Neutrophil (primary cell): ENCODE data around the gene FLOT1.
A peak's percentile ranks its signal among the peaks of the same experiment; 100 is the strongest.

Source experiments
- H3K27ac ChIP-seq: fragments of 200-600 bp; sonication (generic); 2 replicates; pipeline ENCODE4 v1.5.1; 2016; ENCODE audit warnings: mild to moderate bottlenecking, moderate library complexity
- H3K27me3 ChIP-seq: fragments of 200-600 bp; sonication (generic); 2 replicates; pipeline ENCODE4 v1.6.0; 2016; ENCODE audit warnings: mild to moderate bottlenecking
- H3K36me3 ChIP-seq: fragments of 200-600 bp; sonication (generic); 2 replicates; pipeline ENCODE4 v1.5.1; 2017
- H3K4me1 ChIP-seq, 2 experiments: fragments of 200-600 bp in 1 of 2; sonication (generic) in 1 of 2; 1 replicate in 1 of 2; 2 replicates in 1 of 2; pipeline versions ENCODE4 v1.5.1 to v1.6.1; 2013 to 2016; ENCODE audit warnings: low read depth in 1 of 2, low read length in 1 of 2, mild to moderate bottlenecking in 1 of 2, moderate library complexity in 1 of 2; ENCODE audit not compliant: control insufficient read depth in 1 of 2, insufficient read depth in 1 of 2
- H3K4me3 ChIP-seq, 2 experiments: fragments of 200-600 bp in 1 of 2; sonication (generic) in 1 of 2; 1 replicate in 1 of 2; 2 replicates in 1 of 2; pipeline ENCODE4 v1.5.1; 2013 to 2016; ENCODE audit warnings: low read depth in 1 of 2, low read length in 1 of 2, mild to moderate bottlenecking in 1 of 2, moderate library complexity in 1 of 2
- H3K9me3 ChIP-seq: fragments of 200-600 bp; sonication (generic); 2 replicates; pipeline ENCODE4 v1.5.1; 2016
- TF ChIP-seq, protein P1 (sequence below): fragments of 200-600 bp; sonication (generic); IDR thresholded peaks from 2 replicates; pipeline ENCODE4 v1.5.1; 2016; ENCODE audit warnings: antibody characterized with exemption

Gene FLOT1

DNA sequence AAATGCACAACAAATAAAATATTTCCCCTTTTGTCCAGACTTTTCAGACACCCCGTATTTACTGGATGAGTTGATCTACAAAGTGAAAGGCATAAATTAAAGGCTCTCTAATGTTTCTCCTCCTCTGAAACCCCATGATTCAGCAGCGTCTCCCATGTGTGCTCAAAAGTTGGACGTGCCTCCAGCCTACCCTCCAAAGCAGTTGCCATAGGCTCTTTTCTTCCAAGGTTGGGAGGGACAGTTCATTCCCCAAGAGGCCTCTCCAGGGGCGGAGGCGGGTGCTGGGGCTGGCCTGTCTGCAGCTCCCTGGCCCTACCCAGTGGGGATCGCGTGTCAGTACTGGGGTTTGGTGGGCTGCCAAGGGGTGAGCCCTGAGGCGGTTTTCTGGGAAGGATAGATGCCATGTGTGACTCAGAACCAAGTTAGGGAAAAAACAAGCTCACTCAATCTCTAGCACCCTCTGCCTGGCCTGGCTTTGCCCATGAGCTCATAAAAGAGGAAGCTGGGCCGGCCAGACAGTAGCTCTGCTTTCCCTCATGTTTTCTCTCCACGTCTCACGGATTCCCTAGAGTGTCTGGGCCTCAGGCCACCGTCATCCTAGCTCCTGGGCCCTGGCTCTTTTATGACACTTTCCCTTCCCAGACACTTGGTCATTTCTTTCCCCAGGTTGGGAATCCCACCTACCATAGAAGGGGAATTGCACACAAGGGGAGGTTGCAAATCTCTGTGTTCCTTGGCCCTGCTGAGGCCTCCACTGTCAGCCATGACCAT is 9.9 kb upstream of the FLOT1 start:
- TF ChIP-seq, protein P1, sequence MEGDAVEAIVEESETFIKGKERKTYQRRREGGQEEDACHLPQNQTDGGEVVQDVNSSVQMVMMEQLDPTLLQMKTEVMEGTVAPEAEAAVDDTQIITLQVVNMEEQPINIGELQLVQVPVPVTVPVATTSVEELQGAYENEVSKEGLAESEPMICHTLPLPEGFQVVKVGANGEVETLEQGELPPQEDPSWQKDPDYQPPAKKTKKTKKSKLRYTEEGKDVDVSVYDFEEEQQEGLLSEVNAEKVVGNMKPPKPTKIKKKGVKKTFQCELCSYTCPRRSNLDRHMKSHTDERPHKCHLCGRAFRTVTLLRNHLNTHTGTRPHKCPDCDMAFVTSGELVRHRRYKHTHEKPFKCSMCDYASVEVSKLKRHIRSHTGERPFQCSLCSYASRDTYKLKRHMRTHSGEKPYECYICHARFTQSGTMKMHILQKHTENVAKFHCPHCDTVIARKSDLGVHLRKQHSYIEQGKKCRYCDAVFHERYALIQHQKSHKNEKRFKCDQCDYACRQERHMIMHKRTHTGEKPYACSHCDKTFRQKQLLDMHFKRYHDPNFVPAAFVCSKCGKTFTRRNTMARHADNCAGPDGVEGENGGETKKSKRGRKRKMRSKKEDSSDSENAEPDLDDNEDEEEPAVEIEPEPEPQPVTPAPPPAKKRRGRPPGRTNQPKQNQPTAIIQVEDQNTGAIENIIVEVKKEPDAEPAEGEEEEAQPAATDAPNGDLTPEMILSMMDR: no peak
- peaks cover 4% of the 10 kb centered on the region for H3K27me3 ChIP-seq
- no peaks in the 10 kb centered on the region for H3K9me3 ChIP-seq
- H3K4me3 ChIP-seq: no peak overlapping the region
- H3K27ac ChIP-seq: peak overlapping the region; percentile 22
- peaks cover 14 to 20% of the 10 kb centered on the region in 2 experiments for H3K4me1 ChIP-seq
- no peaks in the 10 kb centered on the region for H3K36me3 ChIP-seq

DNA sequence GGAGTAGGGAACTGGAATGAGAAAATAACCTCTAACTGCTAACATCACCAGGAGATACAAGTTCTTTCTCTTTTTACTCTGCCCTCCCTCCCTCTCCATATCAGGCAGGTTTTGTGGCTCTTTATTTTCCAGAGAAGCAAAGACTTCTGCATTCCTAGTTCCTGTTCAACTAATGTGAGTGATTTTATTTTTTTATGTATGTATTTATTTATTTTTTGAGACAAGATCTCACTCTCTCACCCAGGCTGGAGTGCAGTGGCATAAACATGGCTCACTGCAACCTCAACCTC is 7.8 kb upstream of the FLOT1 start:
- Histone ChIP-seq H3K9me3 (no peaks in the 10 kb centered on the region), H3K4me1 (peaks cover 9 to 20% of the 10 kb centered on the region in 2 experiments), H3K27me3 (peaks cover 4% of the 10 kb centered on the region), H3K36me3 (no peaks in the 10 kb centered on the region), H3K27ac (no peak overlapping the region), H3K4me3 (no peak overlapping the region)
- TF ChIP-seq, protein P1: no peak

DNA sequence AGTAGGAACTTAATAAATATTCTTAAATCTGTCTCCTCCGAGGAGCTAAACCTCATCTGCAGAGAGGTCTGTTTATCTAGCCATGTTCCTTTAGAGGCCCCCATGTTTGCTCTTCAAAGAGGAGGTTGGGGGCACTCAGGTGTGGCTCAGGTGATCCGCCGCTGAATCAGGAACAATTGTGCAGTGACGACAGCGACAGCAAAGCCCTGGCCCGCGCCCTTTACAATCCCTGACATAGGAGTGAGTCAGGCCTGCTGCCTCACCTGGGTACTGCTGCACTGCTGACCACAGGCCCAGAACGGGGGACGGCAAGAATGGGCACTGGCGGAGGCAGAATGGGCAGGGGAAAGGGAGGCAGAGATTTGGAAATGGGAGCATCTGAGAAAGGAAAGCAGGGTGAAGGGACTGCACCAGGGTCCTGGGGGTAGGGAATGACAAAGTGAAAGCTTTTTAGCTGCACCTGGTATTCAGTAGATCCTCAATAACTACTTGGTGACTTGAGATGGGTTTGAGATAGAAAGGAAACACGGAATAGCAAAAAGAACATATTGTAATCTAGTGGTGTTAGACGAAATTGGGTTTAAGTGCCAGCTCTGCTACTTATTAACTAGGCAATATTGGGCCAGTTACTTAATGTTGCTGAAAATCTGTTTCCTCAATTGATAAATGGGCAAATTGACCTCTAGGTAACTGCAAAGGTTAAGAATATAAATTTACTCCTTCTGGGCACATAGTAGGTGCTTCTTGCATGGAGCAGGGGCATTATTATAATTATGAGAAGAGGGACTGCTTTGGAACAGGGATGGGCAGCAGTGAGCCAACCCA is 7.3 kb upstream of the FLOT1 start:
- Histone ChIP-seq H3K4me1 (peaks cover 14 to 26% of the 10 kb centered on the region in 2 experiments), H3K9me3 (no peaks in the 10 kb centered on the region), H3K36me3 (no peaks in the 10 kb centered on the region), H3K4me3 (no peak overlapping the region), H3K27ac (no peak overlapping the region), H3K27me3 (no peaks in the 10 kb centered on the region)
- TF ChIP-seq, protein P1: no peak

DNA sequence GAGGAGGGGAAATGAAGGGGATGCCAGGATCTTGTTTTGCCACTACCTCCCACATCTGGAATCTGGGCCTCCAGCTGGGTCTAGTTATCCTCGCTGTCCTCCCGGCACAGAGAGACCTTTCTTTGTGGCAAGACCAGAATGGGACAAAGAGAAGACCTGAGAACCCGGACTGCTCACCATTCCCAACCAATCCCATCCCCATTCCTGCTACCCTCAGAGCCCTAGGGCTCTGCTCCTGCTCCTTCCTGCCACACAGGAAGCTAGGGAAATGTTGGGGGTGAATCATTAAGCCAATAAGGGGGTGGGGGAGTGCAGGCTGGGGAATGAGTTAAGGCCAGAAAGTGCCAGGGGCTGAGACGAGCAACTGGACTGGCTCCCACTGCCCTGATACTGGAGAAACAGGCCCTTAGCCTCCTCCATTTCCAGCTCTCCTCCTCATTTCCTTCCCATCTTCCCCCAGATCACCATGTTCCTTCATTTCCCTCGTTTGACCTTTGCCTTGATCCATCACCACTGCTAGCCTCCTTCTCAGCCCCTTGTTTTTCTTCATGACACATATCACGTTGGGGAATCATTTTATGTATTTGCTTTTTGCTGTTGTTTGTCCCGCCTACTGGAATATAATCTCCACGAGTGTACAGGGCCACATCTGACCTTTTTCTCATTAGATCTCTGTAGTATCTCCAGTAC is 6.5 kb upstream of the FLOT1 start:
- TF ChIP-seq, protein P1: no peak
- no peaks in the 10 kb centered on the region for H3K36me3 ChIP-seq
- peaks cover 18 to 33% of the 10 kb centered on the region in 2 experiments for H3K4me1 ChIP-seq
- no peaks in the 10 kb centered on the region for H3K27me3 ChIP-seq
- H3K27ac ChIP-seq: no peak overlapping the region
- no peak overlapping the region for H3K4me3 ChIP-seq
- H3K9me3 ChIP-seq: no peaks in the 10 kb centered on the region

DNA sequence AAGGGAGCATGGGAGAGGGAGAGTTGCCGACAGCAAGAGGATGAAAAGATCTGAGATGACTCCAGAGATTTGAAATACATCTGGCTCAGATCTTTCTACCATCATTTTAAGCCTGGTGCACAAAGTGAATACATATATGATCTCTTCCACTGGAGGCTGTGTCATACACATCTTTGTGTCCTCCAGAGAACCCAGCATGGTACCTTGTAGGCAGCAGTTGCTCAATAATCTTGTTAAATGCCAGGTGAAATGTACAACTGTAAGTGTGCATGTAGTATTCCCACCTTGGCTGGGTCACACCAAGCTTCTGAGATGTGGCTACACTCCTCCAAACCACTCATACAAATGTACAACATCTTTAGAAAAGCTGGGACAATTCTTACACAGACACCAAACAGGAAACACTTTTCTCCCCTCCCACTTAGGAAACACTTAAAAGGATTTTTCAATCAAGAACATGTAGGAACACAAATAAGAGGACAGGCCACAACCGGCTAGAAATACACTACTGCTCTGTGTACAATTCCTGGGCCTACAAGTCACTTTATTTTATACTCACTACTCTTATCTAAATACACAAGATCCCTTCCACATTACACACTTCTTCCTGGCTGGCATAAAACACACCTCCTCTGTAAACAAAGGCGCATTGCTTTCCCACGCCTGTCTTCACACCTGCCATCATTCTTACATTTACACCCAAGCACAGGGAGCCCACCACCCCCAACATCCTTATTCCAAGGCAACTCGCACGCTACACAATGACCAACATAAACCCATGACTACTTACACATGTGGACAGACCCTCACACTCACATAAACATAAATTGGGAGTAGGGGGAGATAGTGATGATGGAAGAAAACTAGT is 5.6 kb upstream of the FLOT1 start:
- TF ChIP-seq, protein P1: no peak
- no peak overlapping the region for H3K27ac ChIP-seq
- peaks cover 18 to 34% of the 10 kb centered on the region in 2 experiments for H3K4me1 ChIP-seq

More for the DNA sequence above, 5.6 kb upstream of the FLOT1 start:
- Histone ChIP-seq H3K27me3 (no peaks in the 10 kb centered on the region), H3K4me3 (no peak overlapping the region), H3K9me3 (no peaks in the 10 kb centered on the region), H3K36me3 (no peaks in the 10 kb centered on the region)
